ENCODE results near the gene SLC7A11.
A peak's percentile ranks its signal among the peaks of the same experiment; 100 is the strongest.

Gene SLC7A11

DNA sequence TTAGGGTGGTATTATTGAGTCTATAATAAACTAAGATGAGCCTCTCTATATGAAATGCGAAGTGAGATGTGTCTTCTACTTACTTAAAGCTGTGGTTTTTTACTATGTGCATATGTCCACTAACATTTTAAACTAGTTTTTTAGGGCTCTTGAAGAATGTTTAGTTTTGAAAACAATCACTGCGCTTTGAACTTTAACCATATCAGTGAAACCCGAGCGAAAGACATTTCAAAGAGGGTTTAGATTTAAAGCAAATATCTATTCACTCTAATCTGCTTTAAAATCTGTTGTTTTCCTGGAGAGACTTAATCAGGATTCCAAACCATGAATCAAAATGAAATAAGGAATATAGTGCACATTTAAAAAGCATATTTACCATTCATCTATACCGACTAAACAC, 24.8 kb upstream of the SLC7A11 start:
- Histone ChIP-seq H3K79me2 (ENCODE audit: insufficient read depth, low read length) (no peaks in the 10 kb centered on the region), H3K4me1 (ENCODE audit: insufficient read depth, low read length, severe bottlenecking) (peaks cover 15% of the 10 kb centered on the region), H3K36me3 (ENCODE audit: insufficient read depth, low read length) (no peaks in the 10 kb centered on the region), H3F3A (ENCODE audit: insufficient read depth, low read length) (no peaks in the 10 kb centered on the region), H2AFZ (ENCODE audit: low read length) (no peak overlapping the region), H3K9me2 (ENCODE audit: low read depth, low read length) (no peaks in the 10 kb centered on the region), H3K27ac (ENCODE audit: low read depth, low read length, poor library complexity, severe bottlenecking) (no peak overlapping the region), H3K9me3 (ENCODE audit: low read length) (no peaks in the 10 kb centered on the region), H3K4me3 (ENCODE audit: low read depth, low read length, poor library complexity, severe bottlenecking) (no peak overlapping the region), H4K20me1 (ENCODE audit: insufficient read depth, low read length) (no peaks in the 10 kb centered on the region), H3K27me3 (ENCODE audit: insufficient read depth, low read length) (peaks cover 3% of the 10 kb centered on the region; the same call in 1 of the 2 replicates), H3K9ac (ENCODE audit: low read length) (no peak overlapping the region), H3K4me2 (ENCODE audit: low read length) (no peak overlapping the region)
- no peak for TF ChIP-seq EZH2 (IDR thresholded peaks at IDR 0.05; ENCODE audit: borderline replicate concordance, low read length)
- TF ChIP-seq CTCF (IDR thresholded peaks at IDR 0.05; ENCODE audit: low read length) = no peak

- 0 out of 2 replicates have a peak overlapping the region, but pooled peaks have one; percentile 9 for H3K4me2 ChIP-seq (ENCODE audit: low read length)
- H4K20me1 ChIP-seq (ENCODE audit: insufficient read depth, low read length) = no peaks in the 10 kb centered on the region
- H3K27ac ChIP-seq (ENCODE audit: low read depth, low read length, poor library complexity, severe bottlenecking) = no peak overlapping the region
- no peaks in the 10 kb centered on the region for H3K36me3 ChIP-seq (ENCODE audit: insufficient read depth, low read length)
- peaks cover 3% of the 10 kb centered on the region; the same call in 1 of the 2 replicates for H3K27me3 ChIP-seq (ENCODE audit: insufficient read depth, low read length)
- no peaks in the 10 kb centered on the region for H3K9me3 ChIP-seq (ENCODE audit: low read length)
- H2AFZ ChIP-seq (ENCODE audit: low read length) = no peak overlapping the region
- H3K79me2 ChIP-seq (ENCODE audit: insufficient read depth, low read length) = no peaks in the 10 kb centered on the region
- peaks cover 9% of the 10 kb centered on the region for H3K4me1 ChIP-seq (ENCODE audit: insufficient read depth, low read length, severe bottlenecking)
- no peak overlapping the region for H3K9ac ChIP-seq (ENCODE audit: low read length)
- H3K4me3 ChIP-seq (ENCODE audit: low read depth, low read length, poor library complexity, severe bottlenecking) = no peak overlapping the region
- TF ChIP-seq EZH2 (IDR thresholded peaks at IDR 0.05; ENCODE audit: borderline replicate concordance, low read length) = no peak
- no peak for TF ChIP-seq CTCF (IDR thresholded peaks at IDR 0.05; ENCODE audit: low read length)
- H3K9me2 ChIP-seq (ENCODE audit: low read depth, low read length) = no peaks in the 10 kb centered on the region
- H3F3A ChIP-seq (ENCODE audit: insufficient read depth, low read length) = no peaks in the 10 kb centered on the region
Observed at GRCh38 chr4:138263247-138263816, 21.2 kb upstream of the SLC7A11 start.

GRCh38 chr4:138262469-138262868, 20.3 kb upstream of the SLC7A11 start:
- H2AFZ ChIP-seq (ENCODE audit: low read length) = no peak overlapping the region
- H3K4me2 ChIP-seq (ENCODE audit: low read length) = no peak overlapping the region
- H3K79me2 ChIP-seq (ENCODE audit: insufficient read depth, low read length) = no peaks in the 10 kb centered on the region
- TF ChIP-seq EZH2 (IDR thresholded peaks at IDR 0.05; ENCODE audit: borderline replicate concordance, low read length) (no peak), CTCF (IDR thresholded peaks at IDR 0.05; ENCODE audit: low read length) (no peak)
- H3K27me3 ChIP-seq (ENCODE audit: insufficient read depth, low read length) = peaks cover 3% of the 10 kb centered on the region; the same call in 1 of the 2 replicates
- no peak overlapping the region for H3K9ac ChIP-seq (ENCODE audit: low read length)
- H3K36me3 ChIP-seq (ENCODE audit: insufficient read depth, low read length) = no peaks in the 10 kb centered on the region
- no peak overlapping the region for H3K4me3 ChIP-seq (ENCODE audit: low read depth, low read length, poor library complexity, severe bottlenecking)
- no peak overlapping the region for H3K27ac ChIP-seq (ENCODE audit: low read depth, low read length, poor library complexity, severe bottlenecking)
- H3K9me3 ChIP-seq (ENCODE audit: low read length) = no peaks in the 10 kb centered on the region
- H3K4me1 ChIP-seq (ENCODE audit: insufficient read depth, low read length, severe bottlenecking) = peaks cover 9% of the 10 kb centered on the region
- no peaks in the 10 kb centered on the region for H4K20me1 ChIP-seq (ENCODE audit: insufficient read depth, low read length)
- no peaks in the 10 kb centered on the region for H3K9me2 ChIP-seq (ENCODE audit: low read depth, low read length)
- H3F3A ChIP-seq (ENCODE audit: insufficient read depth, low read length) = no peaks in the 10 kb centered on the region
